Astrocyte of the cerebellum (primary cell): Measurements from ENCODE around the gene NXN.

Experiments used
- DNase-seq: peaks from one replicate; pipeline ENCODE4 v3.0.0-alpha.2; 2011; ENCODE audit warnings: low read depth
- H3K4me3 ChIP-seq: 2 replicates; pipeline ENCODE4 v1.5.1; 2011; ENCODE audit warnings: mild to moderate bottlenecking, low read depth, low read length, moderate library complexity
- in situ Hi-C: cut with HindIII; loops from 2 replicates; pipeline ENCODE4 v1.10.0; 2017; ENCODE audit warnings: low sequenced_read_pairs
- TF ChIP-seq, protein P1 (sequence below): IDR thresholded peaks from 2 replicates; pipeline ENCODE4 v1.5.1; 2012; ENCODE audit warnings: low read length, low read depth, moderate library complexity, mild to moderate bottlenecking; ENCODE audit errors: missing control alignments

Gene NXN

GRCh38 chr17:983921-984320 is 4.3 kb upstream of the NXN start:
- in situ Hi-C loops = loop anchor here (25.0 kb wide), 1 partner anchor 197 kb away; the partner anchor contains the start of genes GLOD4 and MRM3
- TF ChIP-seq, protein P1, sequence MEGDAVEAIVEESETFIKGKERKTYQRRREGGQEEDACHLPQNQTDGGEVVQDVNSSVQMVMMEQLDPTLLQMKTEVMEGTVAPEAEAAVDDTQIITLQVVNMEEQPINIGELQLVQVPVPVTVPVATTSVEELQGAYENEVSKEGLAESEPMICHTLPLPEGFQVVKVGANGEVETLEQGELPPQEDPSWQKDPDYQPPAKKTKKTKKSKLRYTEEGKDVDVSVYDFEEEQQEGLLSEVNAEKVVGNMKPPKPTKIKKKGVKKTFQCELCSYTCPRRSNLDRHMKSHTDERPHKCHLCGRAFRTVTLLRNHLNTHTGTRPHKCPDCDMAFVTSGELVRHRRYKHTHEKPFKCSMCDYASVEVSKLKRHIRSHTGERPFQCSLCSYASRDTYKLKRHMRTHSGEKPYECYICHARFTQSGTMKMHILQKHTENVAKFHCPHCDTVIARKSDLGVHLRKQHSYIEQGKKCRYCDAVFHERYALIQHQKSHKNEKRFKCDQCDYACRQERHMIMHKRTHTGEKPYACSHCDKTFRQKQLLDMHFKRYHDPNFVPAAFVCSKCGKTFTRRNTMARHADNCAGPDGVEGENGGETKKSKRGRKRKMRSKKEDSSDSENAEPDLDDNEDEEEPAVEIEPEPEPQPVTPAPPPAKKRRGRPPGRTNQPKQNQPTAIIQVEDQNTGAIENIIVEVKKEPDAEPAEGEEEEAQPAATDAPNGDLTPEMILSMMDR = no peak

DNA sequence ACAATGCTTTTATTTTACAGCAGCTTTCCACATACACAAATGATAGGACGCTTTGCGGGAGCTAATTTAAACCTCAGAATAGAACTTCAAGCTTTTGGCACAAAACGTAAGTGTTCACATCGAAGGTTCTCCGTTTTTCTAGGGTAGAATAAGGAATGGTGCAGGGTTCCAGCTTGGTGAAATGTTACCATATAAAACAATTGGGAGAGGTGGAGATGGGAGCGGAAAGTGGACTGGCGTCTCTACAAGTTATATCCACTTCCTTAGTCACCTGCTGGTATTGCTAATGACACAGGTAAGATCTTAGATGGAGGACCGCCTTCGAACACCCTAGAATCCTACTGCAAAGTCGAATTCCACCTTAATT is 1.7 kb upstream of the NXN start:
- DNase-seq = no peak
- in situ Hi-C loops = loop anchor here (25.0 kb wide), 1 partner anchor 194 kb away; the partner anchor contains the start of genes GLOD4 and MRM3
- H3K4me3 ChIP-seq = no peak overlapping the region
- TF ChIP-seq, protein P1 = no peak

More at GRCh38 chr17:983921-984320, 4.3 kb upstream of the NXN start:
- DNase-seq = no peak
- no peak overlapping the region for H3K4me3 ChIP-seq

DNA sequence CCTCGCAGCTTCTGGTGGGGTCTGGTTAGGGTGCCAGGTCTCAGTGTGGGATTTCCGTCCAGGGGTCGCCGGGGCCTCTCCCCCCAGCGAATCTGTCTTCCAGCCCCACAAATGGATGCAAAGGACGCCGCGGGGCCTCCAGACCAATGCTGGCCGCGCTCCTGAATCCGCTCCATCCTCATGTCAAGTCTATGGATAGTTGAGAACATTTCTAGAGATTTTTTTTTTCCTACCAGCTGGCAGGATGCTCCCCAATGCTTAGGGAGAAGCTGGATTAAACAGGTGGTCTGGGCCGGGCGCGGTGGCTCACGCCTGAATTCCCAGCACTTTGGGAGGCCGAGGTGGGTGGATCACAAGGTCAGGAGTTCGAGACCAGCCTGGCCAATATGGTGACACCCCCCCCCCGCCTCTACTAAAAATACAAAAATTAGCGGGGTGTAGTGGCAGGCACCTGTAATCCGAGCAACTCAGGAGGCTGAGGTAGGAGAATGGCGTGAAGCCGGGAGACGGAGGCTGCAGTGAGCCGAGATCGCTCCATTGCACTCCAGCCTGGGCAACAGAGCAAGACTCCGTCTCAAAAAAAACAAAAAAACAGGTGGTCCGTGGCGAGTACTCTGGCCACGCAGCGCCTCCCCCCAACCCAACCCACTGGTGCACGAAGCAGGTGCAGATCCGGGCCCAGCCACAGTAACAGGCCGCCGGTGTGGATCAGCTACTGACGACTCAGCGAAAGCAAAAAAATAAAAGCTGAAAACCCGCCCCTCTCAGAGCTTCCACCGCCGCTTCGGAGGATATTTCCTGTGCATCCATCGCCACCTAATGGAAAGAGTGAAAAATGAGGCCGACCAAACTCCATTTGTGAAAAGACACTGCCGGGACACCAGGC is 1.1 kb upstream of the NXN start:
- DNase-seq = peak; percentile 69
- in situ Hi-C loops = loop anchor here (25.0 kb wide), 1 partner anchor 193 kb away; the partner anchor contains the start of genes GLOD4 and MRM3
- TF ChIP-seq, protein P1 = peak; percentile 70
- H3K4me3 ChIP-seq = peak overlapping the region; percentile 47

GRCh38 chr17:979212-979538 is 401 bp downstream of the NXN start:
- H3K4me3 ChIP-seq = peak overlapping the region; percentile 72
- TF ChIP-seq, protein P1 = no peak
- in situ Hi-C loops = loop anchor here (10.0 to 25.0 kb wide), 2 partner anchors 104 to 192 kb away; partner anchors contain the start of genes GLOD4 and MRM3
- no peak for DNase-seq

GRCh38 chr17:978103-979093 is 1.2 kb downstream of the NXN start:
- TF ChIP-seq, protein P1 = no peak
- peak overlapping the region; percentile 72 for H3K4me3 ChIP-seq
- DNase-seq = no peak
- in situ Hi-C loops = loop anchor here (10.0 to 25.0 kb wide), 2 partner anchors 104 to 191 kb away; partner anchors contain the start of genes GLOD4 and MRM3

- TF ChIP-seq, protein P1 = no peak
- H3K4me3 ChIP-seq = peak overlapping the region; percentile 72
- no peak for DNase-seq
- in situ Hi-C loops = loop anchor here (10.0 to 25.0 kb wide), 2 partner anchors 102 to 190 kb away; partner anchors contain the start of genes GLOD4 and MRM3
Measured at GRCh38 chr17:977166-977565, 2.4 kb downstream of the NXN start.
